ENCODE measurements around the gene PPDPF. TPM values are rescaled to one million over a fixed set of nuclear protein-coding genes. Genes with fewer than 3 reads are reported as not detected.

The PPDPF gene
- total and polyA plus RNA-seq, 2 of the 8 experiments (the other 6 are each of a cell fraction or from before 2014, with no cell fraction given) = 30.5 to 138 TPM

GRCh38 chr20:63533388-63533787 is 12.8 kb downstream of the PPDPF start:
- Histone ChIP-seq H4K20me1 (replicated peaks in 1 of 2; ENCODE audit: control insufficient read depth in 1 of 2, insufficient read depth in 2 of 2, low read length in 2 of 2) (peaks cover 0 to 3% of the 10 kb centered on the region in 2 experiments), H3K56ac (replicated peaks; ENCODE audit: insufficient read length, low read depth, low read length) (no peak overlapping the region), H3K23me2 (ENCODE audit: low read depth, low read length) (peaks cover 3% of the 10 kb centered on the region; the same call in 1 of the 2 replicates), H3K9me3 (ENCODE audit: insufficient read depth in 2 of 2, low read depth in 1 of 2, low read length in 1 of 2) (no peaks in the 10 kb centered on the region), H3K79me1 (ENCODE audit: low read depth, low read length) (no peaks in the 10 kb centered on the region; the same call in 1 of the 2 replicates), H2BK12ac (ENCODE audit: low read depth, low read length) (no peak overlapping the region), H3K4me2 (ENCODE audit: insufficient read depth in 1 of 2, low read depth in 2 of 2, low read length in 2 of 2) (no peak overlapping the region), H4K91ac (replicated peaks; ENCODE audit: insufficient read length, low read length) (no peak overlapping the region), H4K5ac (ENCODE audit: insufficient read length, low read depth, low read length) (no peak overlapping the region), H2AFZ (ENCODE audit: low read length) (no peak overlapping the region), H3K9ac (replicated peaks in 1 of 4; ENCODE audit: extremely low read depth in 1 of 4, low read depth in 3 of 4, low read length in 3 of 4) (no peak overlapping the region; a peak in 1 of 7 replicates), H2AK5ac (ENCODE audit: low read depth, low read length) (no peak overlapping the region), H2BK15ac (ENCODE audit: low read length) (no peak overlapping the region), H2BK5ac (ENCODE audit: low read depth, low read length) (no peak overlapping the region), H3K23ac (ENCODE audit: insufficient read length) (no peak overlapping the region), H3K18ac (ENCODE audit: extremely low read depth, low read length) (no peak overlapping the region), H3K14ac (ENCODE audit: insufficient read length) (no peak overlapping the region), H3K79me2 (ENCODE audit: control insufficient read depth in 1 of 2, insufficient read depth in 2 of 2, low read length in 2 of 2) (no peaks in the 10 kb centered on the region), H3K4ac (replicated peaks; ENCODE audit: insufficient read length, low read depth, low read length) (no peak overlapping the region), H2BK120ac (replicated peaks; ENCODE audit: low read depth, low read length) (no peak overlapping the region), H3K36me3 (ENCODE audit: control insufficient read depth in 2 of 4, insufficient read depth in 4 of 4, low read length in 3 of 4) (no peaks in the 10 kb centered on the region), H3K4me3 (ENCODE audit: extremely low read depth in 1 of 4, insufficient read depth in 2 of 4, low read depth in 3 of 4, low read length in 4 of 4) (no peak overlapping the region), H2BK20ac (ENCODE audit: low read length) (no peak overlapping the region), H3K4me1 (replicated peaks in 1 of 4; ENCODE audit: control insufficient read depth in 3 of 4, insufficient read depth in 4 of 4, low read length in 3 of 4) (peaks cover 0 to 18% (median 3%) of the 10 kb centered on the region in 4 experiments; a peak in 5 of 7 replicates), H3K27me3 (replicated peaks in 1 of 4; ENCODE audit: control insufficient read depth in 3 of 4, extremely low read depth in 1 of 4, insufficient read depth in 3 of 4, low read length in 3 of 4) (no peaks in the 10 kb centered on the region), H4K8ac (ENCODE audit: extremely low read depth, insufficient read depth, low read length) (peak overlapping the region; percentile 51; the same call in 1 of the 2 replicates), H3K27ac (ENCODE audit: low read depth, low read length) (no peak overlapping the region)
- 86% methylated on average over 13 of the region's 14 CpGs; no CpG with 5 or more reads in 1 of the 2 experiments for WGBS, 2 experiments (ENCODE audit: extremely low coverage in 1 of 2, insufficient coverage in 1 of 2, insufficient read length in 1 of 2, insufficient replicate concordance in 2 of 2, low coverage in 1 of 2, low lambda C conversion rate in 2 of 2, missing lambda C conversion rate in 1 of 2)
- FAIRE-seq (no peak), DNase-seq (ENCODE audit: low read depth in 1 of 2, low spot score in 2 of 2) (no peak)
- ChIA-PET POLR2A (ENCODE audit: partially characterized antibody) (interaction anchor here (7.8 kb wide), 1 partner anchor 11 kb away, joined by 59 read pairs; the partner anchor contains the start of gene PPDPF), CTCF (ENCODE audit: partially characterized antibody) (no interaction called here)
- TF ChIP-seq ATF2 (IDR thresholded peaks at IDR 0.05; ENCODE audit: low read length) (no peak), KDM5A (IDR thresholded peaks at IDR 0.05; ENCODE audit: low read length) (no peak), MAFK (IDR thresholded peaks at IDR 0.05; ENCODE audit: low read depth, low read length) (no peak), RBBP5 (IDR thresholded peaks at IDR 0.05; ENCODE audit: borderline replicate concordance, low read depth, low read length) (no peak), EZH2 (IDR thresholded peaks at IDR 0.05; ENCODE audit: low read depth, low read length, severe bottlenecking) (no peak), EP300 (IDR thresholded peaks at IDR 0.05; ENCODE audit: borderline replicate concordance in 1 of 2, low read depth in 2 of 2, low read length in 2 of 2) (no peak), POU5F1 (IDR thresholded peaks at IDR 0.05; ENCODE audit: low read depth, low read length) (no peak), CBX8 (IDR thresholded peaks at IDR 0.05; ENCODE audit: borderline replicate concordance, low read depth, low read length) (no peak), BACH1 (IDR thresholded peaks at IDR 0.05; ENCODE audit: low read length) (no peak), TAF7 (optimal IDR thresholded peaks at IDR 0.05; ENCODE audit: borderline replicate concordance, low read depth, low read length) (no peak), GABPA (IDR thresholded peaks at IDR 0.05; ENCODE audit: borderline replicate concordance, insufficient read depth, low read length) (no peak), MAX (IDR thresholded peaks at IDR 0.05) (no peak)

All from H1 (cell line).